Nephron progenitor cell (in vitro differentiated cells): Measurements from ENCODE around the gene ANKRD6.

Experiments
- DNase-seq: peaks from one replicate; pipeline ENCODE4 v3.0.0; 2021
- H3K27ac Mint-ChIP-seq: 2 replicates; pipeline ENCODE4 v1.8.0; 2021; ENCODE audit warnings: mild to moderate bottlenecking, moderate library complexity, mixed read lengths
- H3K27me3 Mint-ChIP-seq: 2 replicates; pipeline ENCODE4 v1.8.0; 2021; ENCODE audit warnings: mild to moderate bottlenecking, low read depth, mixed read lengths; ENCODE audit not compliant: poor library complexity
- H3K36me3 Mint-ChIP-seq: 2 replicates; pipeline ENCODE4 v1.8.0; 2021; ENCODE audit warnings: low read depth, mixed read lengths
- H3K4me1 Mint-ChIP-seq: 2 replicates; pipeline ENCODE4 v1.8.0; 2021; ENCODE audit warnings: mixed read lengths
- H3K4me3 Mint-ChIP-seq: 2 replicates; pipeline ENCODE4 v1.8.0; 2021; ENCODE audit warnings: mild to moderate bottlenecking, moderate library complexity, mixed read lengths
- H3K9me3 Mint-ChIP-seq: 2 replicates; pipeline ENCODE4 v1.8.0; 2021; ENCODE audit warnings: mild to moderate bottlenecking, moderate library complexity, mixed read lengths
- CTCF ChIP-seq: fragments of 200-600 bp; sonication (generic); IDR thresholded peaks from 2 replicates; pipeline ENCODE4 v1.5.0; 2021; ENCODE audit warnings: antibody characterized with exemption

ANKRD6 gene

GRCh38 chr6:89410788-89411144 lies 22.2 kb upstream of the ANKRD6 start:
- H3K4me1 Mint-ChIP-seq, result peaks cover 18% of the 10 kb centered on the region
- peaks cover 82% of the 10 kb centered on the region for H3K27me3 Mint-ChIP-seq
- DNase-seq, result no peak
- H3K9me3 Mint-ChIP-seq, result no peaks in the 10 kb centered on the region
- H3K27ac Mint-ChIP-seq, result no peak overlapping the region
- H3K4me3 Mint-ChIP-seq, result peak overlapping the region; percentile 86
- TF ChIP-seq CTCF, result no peak
- H3K36me3 Mint-ChIP-seq, result no peaks in the 10 kb centered on the region

GRCh38 chr6:89411145-89412070 lies 21.5 kb upstream of the ANKRD6 start:
- Mint-ChIP-seq H3K4me3 (peak overlapping the region; percentile 86), H3K4me1 (peaks cover 18% of the 10 kb centered on the region), H3K36me3 (no peaks in the 10 kb centered on the region), H3K9me3 (no peaks in the 10 kb centered on the region), H3K27ac (no peak overlapping the region), H3K27me3 (peaks cover 82% of the 10 kb centered on the region)
- no peak for TF ChIP-seq CTCF
- peak; percentile 71 for DNase-seq

GRCh38 chr6:89412071-89413005 lies 20.6 kb upstream of the ANKRD6 start, which contains the start of gene RRAGD:
Gene RRAGD (minus strand): TSS chr6:89412273. CDS start chr6:89411993, 280 bp downstream.
- Mint-ChIP-seq H3K9me3 (no peaks in the 10 kb centered on the region), H3K4me3 (peak within 1 kb of the TSS; percentile 89), H3K27ac (no peak within 1 kb of the TSS), H3K27me3 (peaks cover 76% of the 10 kb centered on the region), H3K4me1 (peaks cover 18% of the 10 kb centered on the region), H3K36me3 (no peaks in the 10 kb centered on the region)
- no peak for TF ChIP-seq CTCF
- peak; percentile 72 for DNase-seq

- TF ChIP-seq CTCF, result no peak
- Mint-ChIP-seq H3K27me3 (peaks cover 70% of the 10 kb centered on the region), H3K4me3 (peak overlapping the region; percentile 89), H3K9me3 (no peaks in the 10 kb centered on the region), H3K27ac (no peak overlapping the region), H3K36me3 (no peaks in the 10 kb centered on the region), H3K4me1 (peaks cover 18% of the 10 kb centered on the region)
- DNase-seq, result no peak
These were observed 19.9 kb upstream of the ANKRD6 start for GRCh38 chr6:89413006-89413400.

- no peak for TF ChIP-seq CTCF
- Mint-ChIP-seq H3K9me3 (no peaks in the 10 kb centered on the region), H3K4me3 (no peak overlapping the region), H3K36me3 (no peaks in the 10 kb centered on the region), H3K27me3 (peaks cover 59% of the 10 kb centered on the region), H3K27ac (no peak overlapping the region), H3K4me1 (peaks cover 18% of the 10 kb centered on the region)
- DNase-seq, result no peak
These were observed 18.7 kb upstream of the ANKRD6 start for GRCh38 chr6:89414215-89414614.
